ENCODE measurements around the gene EI24.
"Not testable (repeated sequence)": the region's sequence is repeated elsewhere in the genome, so short reads cannot be mapped to it uniquely, and the experiment has no call there.

- not testable (repeated sequence) for TF ChIP-seq CTCF (IDR thresholded peaks at IDR 0.05; ENCODE audit: insufficient read depth, low read length); GABPA (IDR thresholded peaks at IDR 0.05; ENCODE audit: low read depth)
These were observed 32.4 kb upstream of the EI24 start for GRCh38 chr11:125536834-125537233.

Data from HL-60 (cell line).